K562 (cell line): Measurements from ENCODE around the gene PGAP3. TPM values are rescaled to one million over a fixed set of nuclear protein-coding genes. Genes with fewer than 3 reads are reported as not detected.

Experiments used
- ATAC-seq: fragments of 200-7000 bp; cut with Tn5 transposase; 3 replicates; pipeline ENCODE4 v1.9.1; 2020; ENCODE audit warnings: moderate library complexity
- BruUV-seq: library from RNA; stranded (reverse); fragments of 400-500 nt; replicated peaks from 2 replicates; lab custom pipeline; 2021; lab: Mats Ljungman, UMichigan
- CTCF ChIA-PET: fragments of 300-600 bp; formaldehyde crosslinking; extraction: SDS; loops from one replicate; lab custom pipeline; 2021; ENCODE audit warnings: low intra/inter-chr PET ratio; lab: Yijun Ruan, JAX
- POLR2A ChIA-PET: fragments of 300-600, 350-650 bp; sonication (Branson Sonifier 250); formaldehyde crosslinking; extraction: SDS; loops from one replicate; lab custom pipeline; 2021; ENCODE audit warnings: antibody characterized with exemption, inconsistent platforms; lab: Yijun Ruan, JAX
- DNase-seq, 4 experiments: peaks; one replicate each; pipeline versions ENCODE4 v3.0.0 to v3.0.0-alpha.2; 2011 to 2018; ENCODE audit warnings: low spot score in 3 of 4, mixed read lengths in 3 of 4; ENCODE audit errors: extremely low read depth in 1 of 4
- FAIRE-seq: peaks from 2 replicates; lab custom pipeline; 2011; peaks lifted over from hg19 to GRCh38; lab: Jason Lieb, UNC
- H2AFZ ChIP-seq: 2 replicates; pipeline ENCODE4 v1.6.0; 2011; ENCODE audit warnings: low read depth, low read length, control low read depth, inconsistent platforms
- H3K27ac ChIP-seq: fragments of 200-600 bp; 3 replicates; pipeline ENCODE4 v1.8.0; 2011; ENCODE audit warnings: low read depth, mild to moderate bottlenecking, control low read depth, inconsistent platforms, low read length, moderate library complexity, mixed read lengths; ENCODE audit errors: extremely low read depth
- H3K27me3 ChIP-seq, 2 experiments: fragments of 300-600 bp in 1 of 2; 2 replicates in 1 of 2; 3 replicates in 1 of 2; pipeline versions ENCODE4 v1.6.0 to v1.8.0; 2011; ENCODE audit warnings: inconsistent platforms in 2 of 2, low read length in 2 of 2, mild to moderate bottlenecking in 1 of 2, mixed read lengths in 1 of 2, moderate library complexity in 1 of 2; ENCODE audit not compliant: control insufficient read depth in 2 of 2, insufficient read depth in 2 of 2
- H3K36me3 ChIP-seq: fragments of 300-600 bp; 3 replicates; pipeline ENCODE4 v1.8.0; 2011; ENCODE audit warnings: mild to moderate bottlenecking, low read length, inconsistent platforms; ENCODE audit not compliant: control insufficient read depth, insufficient read depth
- H3K4me1 ChIP-seq, 2 experiments: fragments of 200-600 bp in 1 of 2; replicated peaks in 1 of 2; 2 replicates in 1 of 2; 3 replicates in 1 of 2; pipeline versions ENCODE4 v1.5.1 to v1.8.0; 2011; ENCODE audit warnings: inconsistent platforms in 2 of 2, low read length in 2 of 2, mild to moderate bottlenecking in 1 of 2, mixed read lengths in 1 of 2, moderate library complexity in 1 of 2; ENCODE audit not compliant: control insufficient read depth in 2 of 2, insufficient read depth in 2 of 2
- H3K4me2 ChIP-seq: 2 replicates; pipeline ENCODE4 v1.6.1; 2011; ENCODE audit warnings: low read length, control low read depth, inconsistent platforms, mixed read lengths; ENCODE audit not compliant: insufficient read depth
- H3K4me3 ChIP-seq: fragments of 200-600 bp; sonication (generic), shearing (Covaris generic); 2 replicates; pipeline ENCODE4 v1.5.1; 2016; ENCODE audit warnings: control low read depth, inconsistent platforms
- H3K79me2 ChIP-seq: fragments of 200-600 bp; 3 replicates; pipeline ENCODE4 v1.8.0; 2011; ENCODE audit warnings: low read length, inconsistent platforms; ENCODE audit not compliant: control insufficient read depth, insufficient read depth
- H3K9ac ChIP-seq, 2 experiments: 2 replicates each; pipeline versions ENCODE4 v1.6.0 to v1.6.1; 2011; ENCODE audit warnings: low read depth in 2 of 2, low read length in 2 of 2, control low read depth in 1 of 2, inconsistent platforms in 1 of 2, mild to moderate bottlenecking in 1 of 2, mixed read lengths in 1 of 2; ENCODE audit not compliant: insufficient read depth in 1 of 2
- H3K9me1 ChIP-seq: one replicate; pipeline ENCODE4 v1.6.0; 2011; ENCODE audit warnings: inconsistent platforms, mild to moderate bottlenecking, low read length, moderate library complexity; ENCODE audit not compliant: control insufficient read depth, insufficient read depth
- H3K9me3 ChIP-seq: replicated peaks from 2 replicates; pipeline ENCODE4 v1.5.1; 2011; ENCODE audit warnings: low read depth, low read length, inconsistent platforms; ENCODE audit not compliant: control insufficient read depth, insufficient read depth
- H4K20me1 ChIP-seq: replicated peaks from 2 replicates; pipeline ENCODE4 v1.6.1; 2011; ENCODE audit warnings: low read length, inconsistent platforms, mixed read lengths; ENCODE audit not compliant: control insufficient read depth, insufficient read depth
- KLF16 ChIP-seq: IDR thresholded peaks from 2 replicates; pipeline ENCODE4 v1.6.1; 2016; ENCODE audit warnings: antibody characterized with exemption
- LARP7 ChIP-seq: fragments of 450-650 bp; IDR thresholded peaks from 2 replicates; pipeline ENCODE4 v1.6.1; 2016
- SAP30 ChIP-seq: fragments of 200-600 bp; sonication (generic); IDR thresholded peaks from 2 replicates; pipeline ENCODE4 v1.6.1; 2012; ENCODE audit warnings: borderline replicate concordance, low read depth, mild to moderate bottlenecking, moderate library complexity, low read length, control low read depth, inconsistent platforms; ENCODE audit not compliant: insufficient read depth, poor library complexity, severe bottlenecking
- SNAPC5 ChIP-seq: fragments of 250-450 bp; sonication (Bioruptor Pico); IDR thresholded peaks from 2 replicates; pipeline ENCODE4 v1.8.0; 2021; ENCODE audit warnings: moderate library complexity, mild to moderate bottlenecking, inconsistent platforms
- SNIP1 ChIP-seq: fragments of 450-650 bp; IDR thresholded peaks from 2 replicates; pipeline ENCODE4 v1.7.1; 2017; ENCODE audit warnings: low read depth, mild to moderate bottlenecking
- ZBTB5 ChIP-seq: fragments of 450-650 bp; IDR thresholded peaks from 2 replicates; pipeline ENCODE4 v1.6.1; 2017; ENCODE audit warnings: antibody characterized with exemption
- ZNF263 ChIP-seq: sonication (generic); formaldehyde crosslinking; IDR thresholded peaks from 2 replicates; pipeline ENCODE4 v1.8.0; 2022; ENCODE audit warnings: mild to moderate bottlenecking, missing genetic modification reagents, borderline replicate concordance
- WGBS: fragments of 100-300 bp; shearing (Covaris generic); methylation state at CpG from one replicate; pipeline ENCODE4 v1.1.6; 2016; ENCODE audit warnings: low coverage, mixed read lengths; ENCODE audit not compliant: insufficient coverage; ENCODE audit errors: missing lambda C conversion rate; 5-methylcytosine and 5-hydroxymethylcytosine counted together
- in situ Hi-C: fragments of 300-500 bp; cut with MboI; formaldehyde crosslinking; loops from 4 replicates; pipeline ENCODE4 v1.15.0; 2018; ENCODE audit warnings: inconsistent platforms, mixed read lengths
- intact Hi-C: fragments of 100-400 bp; cut with micrococcal nuclease; formaldehyde crosslinking; loops from 2 replicates; pipeline ENCODE4 v1.14.2; 2022
- polyA plus RNA-seq, 8 experiments: library from polyadenylated mRNA; depleted of rRNA in 4 of 8; stranded (reverse) in 5 of 8; unstranded in 3 of 8; fragments of >200 nt; fragmentation: Nextera tagmentation in 2 of 8; fragmentation: Illumina TruSeq in 1 of 8; extraction: Ambion mirVana in 2 of 8; extraction: Trizol in 1 of 8; gene quantifications; 2 replicates each; pipeline versions ENCODE4 v1.2.1 to v1.2.3, GENCODE V29; 2011 to 2014; ENCODE audit warnings: inconsistent platforms in 1 of 8, missing spikeins in 1 of 8
- total RNA-seq, 7 experiments: library from RNA; depleted of rRNA in 6 of 7; stranded (reverse); fragments of >200 nt in 6 of 7; fragmentation: Illumina TruSeq in 2 of 7; extraction: Trizol in 2 of 7; gene quantifications; 2 replicates each; pipeline versions ENCODE4 v1.2.1 to v1.2.3, GENCODE V29; 2011 to 2021; ENCODE audit warnings: low replicate concordance in 1 of 7

The PGAP3 gene
- total and polyA plus RNA-seq, 9 of the 15 experiments (the other 6 are each of a cell fraction or from before 2014, with no cell fraction given): 0.38 to 9.4 (median 4.5) TPM

GRCh38 chr17:39652587-39653315 lies 35.1 kb downstream of the PGAP3 start:
- intact Hi-C loops: no loop called here
- Histone ChIP-seq H3K27me3 (no peaks in the 10 kb centered on the region), H3K27ac (peak overlapping the region; percentile 34; the same call in 2 of the 3 replicates), H3K9me1 (no peaks in the 10 kb centered on the region), H4K20me1 (no peaks in the 10 kb centered on the region), H3K4me1 (peaks cover 53 to 62% of the 10 kb centered on the region in 2 experiments), H3K4me2 (peak overlapping the region; percentile 12; the same call in 1 of the 2 replicates), H3K79me2 (peaks cover 52% of the 10 kb centered on the region), H3K36me3 (peaks cover 39% of the 10 kb centered on the region), H3K9me3 (no peaks in the 10 kb centered on the region), H3K4me3 (no peak overlapping the region), H3K9ac (peak overlapping the region in 1 of 2 experiments; percentile 89; a peak in 2 of 4 replicates), H2AFZ (no peak overlapping the region)
- BruUV-seq: no TSS peak
- ATAC-seq (no peak; the same call in 2 of the 3 replicates), FAIRE-seq (no peak), DNase-seq (no peak)
- ChIA-PET POLR2A (interaction anchor here (0.7 to 1.2 kb wide), 4 partner anchors 9 to 97 kb away, joined by 3 to 6 read pairs (median 4); no protein-coding TSS in a partner anchor), CTCF (interaction anchor here (0.7 to 3.3 kb wide), 2 partner anchors 30 to 78 kb away, joined by 4 to 38 read pairs; no protein-coding TSS in a partner anchor)
- TF ChIP-seq KLF16 (no peak), ZNF263 (CRISPR knock-in tag) (peak; percentile 40; the same call in 1 of the 2 replicates)
- 40% methylated on average over 7 of the region's 7 CpGs for WGBS
- in situ Hi-C loops: no loop called here

- no peak for DNase-seq
- H3K4me2 ChIP-seq: no peak overlapping the region
- intact Hi-C loops (no loop called here), in situ Hi-C loops (no loop called here)
- H3K27me3 ChIP-seq: no peaks in the 10 kb centered on the region
- no peak for ATAC-seq
- WGBS: 78% methylated on average over 8 of the region's 8 CpGs
- ChIA-PET CTCF (no interaction called here), POLR2A (interaction anchor here (0.5 to 1.8 kb wide), 6 partner anchors 14 to 671 kb away, joined by 3 to 7 read pairs (median 3); no protein-coding TSS in a partner anchor)
- peaks cover 58 to 69% of the 10 kb centered on the region in 2 experiments for H3K4me1 ChIP-seq
- peak overlapping the region in 1 of 2 experiments; percentile 89; a peak in 2 of 4 replicates for H3K9ac ChIP-seq
- H3K9me1 ChIP-seq: no peaks in the 10 kb centered on the region
- H3K4me3 ChIP-seq: no peak overlapping the region
- TF ChIP-seq LARP7 (no peak), SAP30 (no peak), ZBTB5 (no peak), SNIP1 (no peak), SNAPC5 (CRISPR knock-in tag) (no peak)
- no peak overlapping the region for H2AFZ ChIP-seq
- FAIRE-seq: no peak
- 0 out of 2 replicates have a peak, but pooled peaks cover 4% of the 10 kb centered on the region for H4K20me1 ChIP-seq
- no peaks in the 10 kb centered on the region for H3K9me3 ChIP-seq
- peaks cover 37% of the 10 kb centered on the region for H3K36me3 ChIP-seq
- peak overlapping the region; percentile 34; the same call in 2 of the 3 replicates for H3K27ac ChIP-seq
- no TSS peak for BruUV-seq
- peaks cover 59% of the 10 kb centered on the region for H3K79me2 ChIP-seq
These were observed 35.8 kb downstream of the PGAP3 start for GRCh38 chr17:39651923-39652586.
